ENCODE results near the gene BMP4. TPM values are rescaled to one million over a fixed set of nuclear protein-coding genes. Genes with fewer than 3 reads are reported as not detected.

The BMP4 gene
- total and polyA plus RNA-seq, 2 of the 13 experiments (the other 11 are each of a cell fraction or from before 2014, with no cell fraction given), result 56.4 to 169 TPM

DNA sequence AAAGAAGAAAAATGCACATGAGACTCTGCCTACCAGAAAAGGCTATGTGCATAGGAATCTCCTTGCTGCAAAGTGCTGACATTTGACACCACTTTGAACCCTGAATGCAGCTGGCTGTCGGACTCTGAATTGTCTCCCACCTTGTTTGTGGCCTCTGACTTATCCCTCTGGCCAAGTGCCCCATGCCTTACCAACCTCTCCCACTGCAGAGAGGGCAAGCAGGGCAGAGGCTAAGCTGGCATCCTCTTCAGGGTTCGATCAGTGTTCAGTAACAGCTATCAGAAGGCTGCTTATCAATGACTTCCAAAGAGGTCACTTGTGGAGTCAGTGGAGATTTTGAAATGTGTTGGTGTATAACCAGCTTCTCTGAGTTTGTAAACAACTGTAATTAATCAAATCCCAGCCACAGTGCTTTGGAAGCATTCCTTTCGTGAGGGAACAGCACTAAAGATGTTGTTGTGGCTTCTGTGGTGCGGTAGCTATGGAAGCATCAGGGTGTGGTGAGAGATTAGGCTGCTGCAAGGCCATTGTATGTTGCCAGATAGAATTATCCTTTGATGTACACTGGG is 22.6 kb upstream of the BMP4 start (continued):
- TF ChIP-seq, protein P1, sequence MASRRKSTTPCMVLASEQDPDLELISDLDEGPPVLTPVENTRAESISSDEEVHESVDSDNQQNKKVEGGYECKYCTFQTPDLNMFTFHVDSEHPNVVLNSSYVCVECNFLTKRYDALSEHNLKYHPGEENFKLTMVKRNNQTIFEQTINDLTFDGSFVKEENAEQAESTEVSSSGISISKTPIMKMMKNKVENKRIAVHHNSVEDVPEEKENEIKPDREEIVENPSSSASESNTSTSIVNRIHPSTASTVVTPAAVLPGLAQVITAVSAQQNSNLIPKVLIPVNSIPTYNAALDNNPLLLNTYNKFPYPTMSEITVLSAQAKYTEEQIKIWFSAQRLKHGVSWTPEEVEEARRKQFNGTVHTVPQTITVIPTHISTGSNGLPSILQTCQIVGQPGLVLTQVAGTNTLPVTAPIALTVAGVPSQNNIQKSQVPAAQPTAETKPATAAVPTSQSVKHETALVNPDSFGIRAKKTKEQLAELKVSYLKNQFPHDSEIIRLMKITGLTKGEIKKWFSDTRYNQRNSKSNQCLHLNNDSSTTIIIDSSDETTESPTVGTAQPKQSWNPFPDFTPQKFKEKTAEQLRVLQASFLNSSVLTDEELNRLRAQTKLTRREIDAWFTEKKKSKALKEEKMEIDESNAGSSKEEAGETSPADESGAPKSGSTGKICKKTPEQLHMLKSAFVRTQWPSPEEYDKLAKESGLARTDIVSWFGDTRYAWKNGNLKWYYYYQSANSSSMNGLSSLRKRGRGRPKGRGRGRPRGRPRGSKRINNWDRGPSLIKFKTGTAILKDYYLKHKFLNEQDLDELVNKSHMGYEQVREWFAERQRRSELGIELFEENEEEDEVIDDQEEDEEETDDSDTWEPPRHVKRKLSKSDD (CRISPR knock-in tag; IDR thresholded peaks at IDR 0.05; ENCODE audit: low read depth), result 0 out of 2 replicates have a peak, but pooled peaks have one; percentile 25
- TF ChIP-seq FOXP4 (CRISPR knock-in tag; IDR thresholded peaks at IDR 0.05) (peak; percentile 55), NFIC (IDR thresholded peaks at IDR 0.05; ENCODE audit: low read length) (no peak), AHR (CRISPR knock-in tag; IDR thresholded peaks at IDR 0.05) (no peak), ZNF574 (CRISPR knock-in tag; IDR thresholded peaks at IDR 0.05) (peak; percentile 33; the same call in 1 of the 2 replicates), ZBTB21 (CRISPR knock-in tag; IDR thresholded peaks at IDR 0.05) (no peak), ZBTB7B (CRISPR knock-in tag; IDR thresholded peaks at IDR 0.05) (0 out of 2 replicates have a peak, but pooled peaks have one; percentile 67), CREBL2 (CRISPR knock-in tag; IDR thresholded peaks at IDR 0.05; ENCODE audit: borderline replicate concordance) (no peak), CSRNP2 (CRISPR knock-in tag; conservative IDR thresholded peaks at IDR 0.05; ENCODE audit: low read depth) (no peak), ZNF335 (CRISPR knock-in tag; IDR thresholded peaks at IDR 0.05) (no peak), PLSCR1 (CRISPR knock-in tag; IDR thresholded peaks at IDR 0.05; ENCODE audit: borderline replicate concordance) (no peak), ZNF33B (CRISPR knock-in tag; IDR thresholded peaks at IDR 0.05) (no peak)
- TF ChIP-seq, protein P2, sequence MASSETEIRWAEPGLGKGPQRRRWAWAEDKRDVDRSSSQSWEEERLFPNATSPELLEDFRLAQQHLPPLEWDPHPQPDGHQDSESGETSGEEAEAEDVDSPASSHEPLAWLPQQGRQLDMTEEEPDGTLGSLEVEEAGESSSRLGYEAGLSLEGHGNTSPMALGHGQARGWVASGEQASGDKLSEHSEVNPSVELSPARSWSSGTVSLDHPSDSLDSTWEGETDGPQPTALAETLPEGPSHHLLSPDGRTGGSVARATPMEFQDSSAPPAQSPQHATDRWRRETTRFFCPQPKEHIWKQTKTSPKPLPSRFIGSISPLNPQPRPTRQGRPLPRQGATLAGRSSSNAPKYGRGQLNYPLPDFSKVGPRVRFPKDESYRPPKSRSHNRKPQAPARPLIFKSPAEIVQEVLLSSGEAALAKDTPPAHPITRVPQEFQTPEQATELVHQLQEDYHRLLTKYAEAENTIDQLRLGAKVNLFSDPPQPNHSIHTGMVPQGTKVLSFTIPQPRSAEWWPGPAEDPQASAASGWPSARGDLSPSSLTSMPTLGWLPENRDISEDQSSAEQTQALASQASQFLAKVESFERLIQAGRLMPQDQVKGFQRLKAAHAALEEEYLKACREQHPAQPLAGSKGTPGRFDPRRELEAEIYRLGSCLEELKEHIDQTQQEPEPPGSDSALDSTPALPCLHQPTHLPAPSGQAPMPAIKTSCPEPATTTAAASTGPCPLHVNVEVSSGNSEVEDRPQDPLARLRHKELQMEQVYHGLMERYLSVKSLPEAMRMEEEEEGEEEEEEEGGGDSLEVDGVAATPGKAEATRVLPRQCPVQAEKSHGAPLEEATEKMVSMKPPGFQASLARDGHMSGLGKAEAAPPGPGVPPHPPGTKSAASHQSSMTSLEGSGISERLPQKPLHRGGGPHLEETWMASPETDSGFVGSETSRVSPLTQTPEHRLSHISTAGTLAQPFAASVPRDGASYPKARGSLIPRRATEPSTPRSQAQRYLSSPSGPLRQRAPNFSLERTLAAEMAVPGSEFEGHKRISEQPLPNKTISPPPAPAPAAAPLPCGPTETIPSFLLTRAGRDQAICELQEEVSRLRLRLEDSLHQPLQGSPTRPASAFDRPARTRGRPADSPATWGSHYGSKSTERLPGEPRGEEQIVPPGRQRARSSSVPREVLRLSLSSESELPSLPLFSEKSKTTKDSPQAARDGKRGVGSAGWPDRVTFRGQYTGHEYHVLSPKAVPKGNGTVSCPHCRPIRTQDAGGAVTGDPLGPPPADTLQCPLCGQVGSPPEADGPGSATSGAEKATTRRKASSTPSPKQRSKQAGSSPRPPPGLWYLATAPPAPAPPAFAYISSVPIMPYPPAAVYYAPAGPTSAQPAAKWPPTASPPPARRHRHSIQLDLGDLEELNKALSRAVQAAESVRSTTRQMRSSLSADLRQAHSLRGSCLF (CRISPR knock-in tag; IDR thresholded peaks at IDR 0.05; ENCODE audit: borderline replicate concordance), result 0 out of 2 replicates have a peak, but pooled peaks have one; percentile 43

Measured in HepG2 (cell line).